Measurements from ENCODE around the gene KRTCAP2. TPM values are rescaled to one million over a fixed set of nuclear protein-coding genes. Genes with fewer than 3 reads are reported as not detected.

Gene KRTCAP2
- polyA plus RNA-seq, 12 donors, result 59.2 to 147 (median 99.7) TPM; not detected in 1

GRCh38 chr1:155124503-155125463, 48.3 kb downstream of the KRTCAP2 start:
- DNase-seq, result no peak

GRCh38 chr1:155123801-155124200, 49.3 kb downstream of the KRTCAP2 start:
- DNase-seq, result no peak

- no peak for DNase-seq
These were observed 50.8 kb downstream of the KRTCAP2 start for GRCh38 chr1:155122308-155122707.

- no peak for DNase-seq
These were observed 51.9 kb downstream of the KRTCAP2 start for GRCh38 chr1:155121249-155121648.

GRCh38 chr1:155120253-155120652, 52.9 kb downstream of the KRTCAP2 start:
- DNase-seq, result no peak

Other genes starting within 250 kb of the KRTCAP2 start
- gene PMVK, start 236.6 kb downstream of the KRTCAP2 start, polyA plus RNA-seq (ENCODE audit: insufficient read length in 12 of 12), result 10 to 100 TPM in 11 of 12 donors, not detected in 1; 20.1 to 28.8 (median 26.1) TPM
- 100 to 1,000 TPM in 8 of 12 donors, 10 to 100 TPM in 3, not detected in 1; 74.1 to 186 (median 153) TPM for gene PBXIP1, start 217.2 kb downstream of the KRTCAP2 start, polyA plus RNA-seq (ENCODE audit: insufficient read length in 12 of 12)
- gene PYGO2, start 211.5 kb downstream of the KRTCAP2 start, polyA plus RNA-seq (ENCODE audit: insufficient read length in 12 of 12), result 10 to 100 TPM in 11 of 12 donors, not detected in 1; 21.7 to 39.5 (median 28.7) TPM
- 100 to 1,000 TPM in 1 of 12 donors, 10 to 100 TPM in 10, not detected in 1; 66.6 to 136 (median 92.4) TPM for gene SHC1, start 202.6 kb downstream of the KRTCAP2 start, polyA plus RNA-seq (ENCODE audit: insufficient read length in 12 of 12)
- 10 to 100 TPM in 11 of 12 donors, not detected in 1; 44.1 to 77.4 (median 65.4) TPM for gene CKS1B, start 198.6 kb downstream of the KRTCAP2 start, polyA plus RNA-seq (ENCODE audit: insufficient read length in 12 of 12)
- gene FLAD1, start 190.0 kb downstream of the KRTCAP2 start, polyA plus RNA-seq (ENCODE audit: insufficient read length in 12 of 12), result 10 to 100 TPM in 11 of 12 donors, not detected in 1; 13.1 to 23.6 (median 19.7) TPM
- under 1 TPM in 1 of 12 donors, not detected in 11; 0.49 TPM for gene LENEP, start 179.7 kb downstream of the KRTCAP2 start, polyA plus RNA-seq (ENCODE audit: insufficient read length in 12 of 12)
- gene ZBTB7B, start 170.5 kb downstream of the KRTCAP2 start, polyA plus RNA-seq (ENCODE audit: insufficient read length in 12 of 12), result 10 to 100 TPM in 4 of 12 donors, 1 to 10 TPM in 7, not detected in 1; 3.9 to 32.4 (median 8.5) TPM
- gene DCST2, start 139.5 kb downstream of the KRTCAP2 start, polyA plus RNA-seq (ENCODE audit: insufficient read length in 12 of 12), result 1 to 10 TPM in 3 of 12 donors, under 1 TPM in 7, not detected in 2; 0.34 to 1.6 (median 0.57) TPM
- under 1 TPM in 8 of 12 donors, not detected in 4; 0.16 to 0.29 (median 0.24) TPM for gene DCST1, start 139.5 kb downstream of the KRTCAP2 start, polyA plus RNA-seq (ENCODE audit: insufficient read length in 12 of 12)
- 100 to 1,000 TPM in 1 of 12 donors, 10 to 100 TPM in 10, not detected in 1; 47.2 to 143 (median 56.3) TPM for gene ADAM15, start 122.0 kb downstream of the KRTCAP2 start, polyA plus RNA-seq (ENCODE audit: insufficient read length in 12 of 12)
- 10 to 100 TPM in 3 of 12 donors, 1 to 10 TPM in 8, not detected in 1; 4.7 to 12.1 (median 6.5) TPM for gene EFNA4, start 109.6 kb downstream of the KRTCAP2 start, polyA plus RNA-seq (ENCODE audit: insufficient read length in 12 of 12)
- 10 to 100 TPM in 1 of 12 donors, 1 to 10 TPM in 9, not detected in 2; 1.3 to 11.7 (median 2.1) TPM for gene EFNA3, start 94.5 kb downstream of the KRTCAP2 start, polyA plus RNA-seq (ENCODE audit: insufficient read length in 12 of 12)
- gene EFNA1, start 45.4 kb downstream of the KRTCAP2 start, polyA plus RNA-seq (ENCODE audit: insufficient read length in 12 of 12), result 10 to 100 TPM in 11 of 12 donors, not detected in 1; 19.3 to 35.9 (median 23.3) TPM
- 10 to 100 TPM in 11 of 12 donors, not detected in 1; 18.5 to 27.5 (median 23.4) TPM for gene SLC50A1, start 37.5 kb downstream of the KRTCAP2 start, polyA plus RNA-seq (ENCODE audit: insufficient read length in 12 of 12)
- 10 to 100 TPM in 10 of 12 donors, not detected in 2; 13.2 to 24.3 (median 17.5) TPM for gene DPM3, start 32.8 kb downstream of the KRTCAP2 start, polyA plus RNA-seq (ENCODE audit: insufficient read length in 12 of 12)
- gene TRIM46, start 545 bp upstream of the KRTCAP2 start, polyA plus RNA-seq (ENCODE audit: insufficient read length in 12 of 12), result 1 to 10 TPM in 2 of 12 donors, under 1 TPM in 9, not detected in 1; 0.35 to 5.8 (median 0.56) TPM
- gene THBS3, start 34.6 kb upstream of the KRTCAP2 start, polyA plus RNA-seq (ENCODE audit: insufficient read length in 12 of 12), result 10 to 100 TPM in 11 of 12 donors, not detected in 1; 44.8 to 81.2 (median 63.4) TPM
- 10 to 100 TPM in 11 of 12 donors, not detected in 1; 12.7 to 23.0 (median 19.0) TPM for gene MTX1, start 35.4 kb upstream of the KRTCAP2 start, polyA plus RNA-seq (ENCODE audit: insufficient read length in 12 of 12)
- gene ENTREP3, start 82.2 kb upstream of the KRTCAP2 start, polyA plus RNA-seq (ENCODE audit: insufficient read length in 12 of 12), result 10 to 100 TPM in 11 of 12 donors, not detected in 1; 10.8 to 33.3 (median 13.5) TPM
- gene SCAMP3, start 89.1 kb upstream of the KRTCAP2 start, polyA plus RNA-seq (ENCODE audit: insufficient read length in 12 of 12), result 10 to 100 TPM in 11 of 12 donors, not detected in 1; 37.6 to 64.7 (median 42.4) TPM
- 10 to 100 TPM in 11 of 12 donors, not detected in 1; 32.8 to 79.5 (median 38.6) TPM for gene CLK2, start 100.2 kb upstream of the KRTCAP2 start, polyA plus RNA-seq (ENCODE audit: insufficient read length in 12 of 12)
- 1 to 10 TPM in 11 of 12 donors, not detected in 1; 3.7 to 8.6 (median 4.6) TPM for gene HCN3, start 104.2 kb upstream of the KRTCAP2 start, polyA plus RNA-seq (ENCODE audit: insufficient read length in 12 of 12)
- under 1 TPM in 8 of 12 donors, not detected in 4; 0.07 to 0.44 (median 0.15) TPM for gene PKLR, start 128.1 kb upstream of the KRTCAP2 start, polyA plus RNA-seq (ENCODE audit: insufficient read length in 12 of 12)
- 100 to 1,000 TPM in 8 of 12 donors, 10 to 100 TPM in 3, not detected in 1; 83.9 to 131 (median 107) TPM for gene FDPS, start 135.6 kb upstream of the KRTCAP2 start, polyA plus RNA-seq (ENCODE audit: insufficient read length in 12 of 12)
- gene RUSC1, start 147.6 kb upstream of the KRTCAP2 start, polyA plus RNA-seq (ENCODE audit: insufficient read length in 12 of 12), result 10 to 100 TPM in 11 of 12 donors, not detected in 1; 20.5 to 44.8 (median 26.4) TPM